GM19463 (cell line): ENCODE measurements around the gene PRKAA1.
A peak's percentile ranks its signal among the peaks of the same experiment; 100 is the strongest.

Source experiments
- ATAC-seq: cut with Tn5 transposase; IDR thresholded peaks from one replicate; pipeline ENCODE4 v1.9.1; 2021; ENCODE audit warnings: mild to moderate bottlenecking, moderate library complexity; ENCODE audit not compliant: unreplicated experiment

The PRKAA1 gene

GRCh38 chr5:40798012-40798800, at the start of gene PRKAA1:
PRKAA1 (minus strand) TSS chr5:40798374; CDS start chr5:40798189, 185 bp downstream.
- peak; percentile 94 for ATAC-seq

GRCh38 chr5:40847525-40847924, 49.4 kb upstream of the PRKAA1 start:
- ATAC-seq = no peak

GRCh38 chr5:40846371-40846770, 48.2 kb upstream of the PRKAA1 start:
- ATAC-seq = no peak

- no peak for ATAC-seq
These were observed 46.4 kb upstream of the PRKAA1 start for GRCh38 chr5:40844565-40844964.

- no peak for ATAC-seq
These were observed 44.2 kb upstream of the PRKAA1 start for GRCh38 chr5:40842351-40842750.

GRCh38 chr5:40841068-40841805, 43.1 kb upstream of the PRKAA1 start, which contains the start of gene CARD6:
CARD6 (plus strand) TSS chr5:40841367; CDS start chr5:40841383, 16 bp downstream.
- peak; percentile 41 for ATAC-seq

GRCh38 chr5:40838086-40838485, 39.9 kb upstream of the PRKAA1 start:
- ATAC-seq = no peak

- peak; percentile 97 for ATAC-seq
These were observed 36.9 kb upstream of the PRKAA1 start, which contains the start of gene RPL37 for GRCh38 chr5:40834849-40835787. RPL37 (minus strand) TSS chr5:40835222; CDS start chr5:40835185, 37 bp downstream.

GRCh38 chr5:40834391-40834848, 36.2 kb upstream of the PRKAA1 start:
- ATAC-seq = no peak

GRCh38 chr5:40833712-40834229, 35.6 kb upstream of the PRKAA1 start:
- ATAC-seq = no peak

GRCh38 chr5:40832345-40832744, 34.2 kb upstream of the PRKAA1 start:
- ATAC-seq = no peak

- ATAC-seq = no peak
These were observed 33.4 kb upstream of the PRKAA1 start for GRCh38 chr5:40831346-40832210.

GRCh38 chr5:40829748-40830533, 31.8 kb upstream of the PRKAA1 start:
- no peak for ATAC-seq

- ATAC-seq = no peak
These were observed 30.8 kb upstream of the PRKAA1 start for GRCh38 chr5:40828690-40829661.

- ATAC-seq = no peak
These were observed 30.0 kb upstream of the PRKAA1 start for GRCh38 chr5:40828021-40828631.

- ATAC-seq = no peak
These were observed 29.2 kb upstream of the PRKAA1 start for GRCh38 chr5:40827188-40827977.
